ENCODE results near the gene C11orf87. TPM values are rescaled to one million over a fixed set of nuclear protein-coding genes. Genes with fewer than 3 reads are reported as not detected.

The C11orf87 gene
- not detected in 2 replicates for total RNA-seq

GRCh38 chr11:109421981-109422869 lies at the start of gene C11orf87:
Gene C11orf87 (plus strand): TSS chr11:109422190. CDS start chr11:109423634, 1,444 bp downstream.

Data from hair follicle dermal papilla cell (primary cell).